ENCODE results near the gene SMC1B.
"Not testable (repeated sequence)": the region's sequence is repeated elsewhere in the genome, so short reads cannot be mapped to it uniquely, and the experiment has no call there.

SMC1B gene

DNA sequence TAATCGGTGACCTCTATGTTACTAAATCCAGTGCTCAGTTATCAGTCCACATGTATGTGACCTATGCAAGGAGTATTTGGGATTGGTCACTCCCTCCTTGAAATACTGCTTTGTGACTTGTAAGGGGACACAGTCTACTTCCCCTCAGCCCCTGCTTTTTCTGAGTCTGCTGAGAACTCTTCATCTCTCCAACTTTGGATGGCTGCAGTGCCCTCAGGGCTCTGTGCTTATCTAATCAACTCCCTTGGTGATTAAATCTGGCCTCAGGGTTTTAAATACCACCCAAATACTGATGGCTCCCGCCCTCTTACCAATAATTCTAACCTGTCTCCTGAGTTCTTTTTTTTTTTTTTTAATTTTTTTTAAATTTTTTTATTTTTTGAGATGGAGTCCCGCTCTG, 63.5 kb downstream of the SMC1B start:
- DNase-seq = no peak

DNA sequence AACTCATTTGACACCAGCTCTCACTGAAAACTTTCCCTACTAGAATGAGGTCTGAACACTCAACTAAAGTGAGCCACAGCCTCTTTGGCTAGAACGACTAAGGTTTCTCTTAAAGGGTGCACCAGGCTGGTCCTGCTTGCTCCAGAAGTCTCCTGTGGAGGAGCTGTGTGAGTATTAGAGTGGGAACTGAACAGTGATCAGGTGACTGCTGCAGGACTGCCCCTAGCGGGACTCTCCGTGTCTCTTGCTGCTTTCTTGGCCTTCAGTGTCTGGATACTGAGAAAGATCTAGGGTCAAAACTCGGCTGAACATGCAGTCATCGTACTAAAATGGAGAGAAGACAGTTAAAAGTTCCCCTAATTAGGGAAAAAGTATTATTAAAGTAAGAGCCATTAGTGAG, 69.1 kb downstream of the SMC1B start:
- DNase-seq = peak in 3 of 58 donors; percentile 8 to 26 (median 14)

DNA sequence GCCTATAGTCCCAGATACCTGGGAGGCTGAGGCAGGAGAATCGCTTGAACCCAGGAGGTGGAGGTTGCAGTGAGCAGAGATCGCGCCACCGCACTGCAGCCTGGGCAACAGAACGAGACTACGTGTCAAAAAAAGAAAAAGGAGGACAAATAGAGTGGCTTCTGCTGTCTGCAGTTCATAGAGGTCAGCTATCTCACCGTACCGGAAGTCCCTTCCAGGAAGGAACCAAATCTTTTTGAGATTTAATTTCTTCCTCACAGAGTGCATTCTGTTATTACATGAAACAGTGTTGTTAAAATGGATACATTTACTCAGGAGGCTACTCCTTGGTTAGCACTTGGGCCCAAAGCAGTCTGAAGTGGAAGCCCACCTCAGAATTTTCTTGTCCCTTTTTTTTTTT, 70.3 kb downstream of the SMC1B start:
- no peak for DNase-seq

DNA sequence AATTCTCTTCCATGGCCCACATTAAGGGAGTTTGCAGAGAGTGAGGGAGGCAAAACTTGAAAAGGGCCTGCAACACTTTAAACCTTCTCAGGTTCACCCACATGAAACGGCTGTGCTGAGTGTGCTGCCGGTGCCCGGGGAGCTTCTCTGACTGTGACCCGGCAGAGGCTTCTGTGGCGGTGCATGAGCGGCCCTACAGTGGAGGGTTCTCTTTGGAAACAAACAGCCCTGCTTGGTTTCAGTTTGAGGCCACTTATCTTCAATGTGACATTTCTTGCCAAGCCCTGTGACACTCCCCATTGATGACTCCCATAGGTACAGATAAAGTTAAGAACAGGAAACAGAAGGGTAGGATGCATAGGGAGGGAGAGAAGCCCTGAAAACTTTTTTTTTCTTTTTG, 71.9 kb downstream of the SMC1B start:
- DNase-seq = no peak

DNA sequence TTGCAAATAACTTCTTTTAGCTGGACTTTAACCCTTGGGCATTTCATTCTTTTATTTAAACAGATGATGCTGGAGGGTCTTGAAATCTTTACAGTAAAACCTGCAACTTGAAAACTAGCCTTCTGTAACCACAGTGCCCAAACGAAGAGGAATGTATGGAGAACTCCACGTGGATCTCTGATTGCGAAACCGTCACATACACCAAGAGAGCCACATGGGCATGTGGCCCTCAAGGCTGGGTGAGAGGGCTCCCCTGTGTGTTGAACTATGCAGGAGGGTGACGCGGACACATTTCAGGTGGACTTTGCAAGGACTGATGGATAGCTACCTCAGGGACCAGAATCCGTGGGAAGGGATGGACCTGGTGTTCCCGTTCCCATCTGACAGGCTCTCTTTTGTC, 73.1 kb downstream of the SMC1B start:
- DNase-seq = no peak

DNA sequence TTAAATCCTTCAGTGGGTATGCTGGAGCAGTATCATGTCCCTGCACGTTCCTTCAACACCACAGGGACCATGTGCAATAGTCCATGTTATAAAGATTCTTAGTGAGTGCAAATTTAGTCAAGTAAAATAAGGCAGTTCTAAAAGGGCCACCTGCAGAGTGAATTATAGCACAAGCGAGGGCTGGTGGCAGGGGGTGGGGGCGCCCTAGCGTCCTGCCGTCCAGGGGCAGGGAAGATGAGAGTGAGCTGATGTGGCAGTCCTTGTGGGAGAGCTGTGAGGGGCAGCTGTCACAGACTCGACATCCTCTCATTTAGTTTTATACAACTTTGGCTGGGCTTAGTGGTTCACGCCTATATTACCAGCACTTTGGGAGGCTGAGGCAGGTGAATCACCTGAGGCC, 74.6 kb downstream of the SMC1B start:
- DNase-seq = no peak

DNA sequence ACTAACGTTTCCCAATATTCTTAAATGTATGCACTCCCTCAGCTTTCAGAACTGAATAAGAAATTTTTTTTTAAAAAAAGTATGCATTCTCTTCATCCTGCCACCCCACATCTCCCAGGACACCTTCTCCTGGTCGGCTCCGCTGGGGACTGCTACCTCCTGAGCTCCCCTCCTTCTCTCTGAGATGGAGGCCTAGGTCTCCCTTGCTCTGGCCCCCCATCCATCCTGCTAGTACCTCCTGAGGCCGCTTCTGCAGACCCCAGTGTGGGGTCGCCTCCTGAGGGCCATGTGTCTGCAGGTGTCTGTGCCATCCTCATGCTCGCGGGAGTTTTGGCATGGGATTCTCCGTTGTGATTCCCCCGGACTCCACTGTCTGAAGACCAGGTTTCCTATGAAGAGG, 75.9 kb downstream of the SMC1B start:
- no peak for DNase-seq

DNA sequence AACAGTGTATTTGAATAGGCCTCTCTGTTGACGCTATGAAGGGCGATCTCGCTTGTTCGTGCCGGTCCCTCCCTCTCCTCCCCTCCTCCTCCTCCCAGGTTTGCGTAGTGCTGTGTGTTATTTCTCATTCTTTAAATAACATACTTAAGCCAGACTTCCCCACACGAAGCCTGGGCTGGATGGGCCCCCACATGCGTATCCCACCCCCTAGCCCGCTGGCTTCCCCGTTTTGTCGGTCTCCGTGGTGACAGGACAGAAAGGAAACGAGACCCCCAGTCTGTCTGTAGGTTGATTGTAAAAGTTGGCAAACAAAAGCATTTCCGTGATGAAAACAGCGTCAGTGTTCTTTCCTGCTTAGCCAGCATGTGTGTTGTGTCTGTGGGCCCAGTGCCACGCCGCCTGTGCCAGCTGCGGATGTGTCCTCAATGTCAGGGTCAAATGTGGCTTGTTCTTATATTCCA, 76.4 kb downstream of the SMC1B start:
- DNase-seq = peak in 27 of 58 donors; percentile 10 to 56 (median 27)

DNA sequence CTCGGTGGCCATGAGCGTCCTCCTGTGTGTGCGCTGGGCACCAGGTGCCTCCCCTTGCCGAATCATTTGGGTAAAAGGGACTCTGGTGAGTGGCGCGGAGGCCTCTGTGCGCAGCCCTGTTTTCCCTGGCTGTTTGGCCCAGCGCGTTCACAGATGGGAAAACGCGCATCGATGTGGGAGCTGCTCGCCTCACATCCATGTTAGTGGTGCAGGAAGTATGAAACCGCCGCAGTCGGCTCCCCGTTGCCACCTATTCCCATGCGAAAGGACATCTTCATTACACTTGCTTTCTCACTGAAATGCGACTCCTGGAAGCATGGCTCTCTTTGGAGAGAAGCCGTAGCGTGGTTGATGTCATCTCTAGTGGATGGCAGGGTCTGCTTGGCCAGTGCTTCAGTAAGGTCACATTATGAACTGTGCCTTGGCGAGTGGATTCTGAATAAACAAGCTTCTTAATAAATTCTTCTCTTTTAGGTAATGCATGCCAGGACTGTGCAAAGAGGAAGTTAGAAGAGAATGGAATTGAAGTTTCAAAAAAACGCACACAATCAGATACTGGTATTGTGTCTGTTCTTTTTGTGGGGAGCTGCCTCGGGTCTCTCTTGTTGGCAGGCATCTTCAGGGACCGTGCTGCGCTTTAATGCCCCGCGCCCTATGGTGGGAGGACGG, 77.4 kb downstream of the SMC1B start:
- no peak for DNase-seq

DNA sequence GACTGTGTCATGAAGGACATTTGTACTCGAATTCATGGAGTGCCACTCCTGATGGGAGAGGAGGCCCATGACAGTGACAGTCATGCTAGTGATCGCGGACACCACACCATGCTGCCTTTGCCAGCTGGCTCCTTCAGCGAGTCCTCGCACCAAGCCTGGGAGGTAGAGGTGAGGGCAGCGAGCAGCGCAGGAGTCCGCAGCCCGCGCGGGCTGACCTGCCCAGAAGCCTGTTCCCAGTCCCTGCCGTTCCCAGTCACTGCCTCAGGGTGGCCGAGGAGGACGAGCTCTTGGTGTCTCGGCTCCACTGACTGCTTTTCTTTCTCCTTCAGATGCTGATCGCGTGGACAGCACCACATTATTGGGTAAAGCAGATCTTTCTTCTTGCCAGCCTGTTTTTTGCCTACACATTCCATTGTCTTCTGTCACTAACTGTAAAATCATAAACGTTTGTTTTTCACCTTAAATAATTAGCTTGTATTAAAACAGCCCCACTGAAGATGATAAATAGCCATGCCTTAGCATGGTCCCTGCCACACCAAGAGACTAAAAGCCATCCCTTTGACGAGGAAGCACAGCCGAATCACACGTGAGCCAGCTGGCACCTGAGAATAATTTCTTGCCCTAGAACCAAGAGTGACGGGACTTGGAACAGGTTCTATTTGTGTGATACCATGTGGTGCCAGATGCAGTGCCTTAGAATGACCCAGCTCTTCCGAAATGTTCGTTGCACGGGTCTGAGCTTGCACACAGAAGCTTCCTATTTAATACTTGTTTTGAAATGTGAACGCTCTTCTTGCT, 78.2 kb downstream of the SMC1B start:
- DNase-seq = peak in 7 of 58 donors; percentile 24 to 57 (median 52)

DNA sequence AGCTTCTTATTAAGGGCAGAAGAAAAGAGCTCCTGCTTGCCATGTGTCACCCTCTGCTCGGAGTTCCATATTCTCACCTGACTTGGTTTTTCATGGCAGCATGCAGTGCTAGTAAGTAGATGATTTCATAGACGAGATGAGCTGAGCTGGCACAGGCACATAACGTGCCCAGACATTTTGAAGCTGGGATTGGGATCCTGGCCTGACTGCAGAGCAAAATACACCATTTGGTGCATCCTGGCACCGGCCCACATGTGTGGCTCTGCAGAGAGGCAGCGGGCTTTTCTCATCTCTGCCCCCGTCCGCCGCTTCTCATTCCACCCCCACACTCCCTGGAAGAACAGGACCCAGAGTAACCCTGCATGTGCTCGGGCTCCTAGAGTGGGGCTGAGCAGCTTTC, 78.9 kb downstream of the SMC1B start:
- peak in 30 of 58 donors; percentile 18 to 72 (median 44) for DNase-seq

DNA sequence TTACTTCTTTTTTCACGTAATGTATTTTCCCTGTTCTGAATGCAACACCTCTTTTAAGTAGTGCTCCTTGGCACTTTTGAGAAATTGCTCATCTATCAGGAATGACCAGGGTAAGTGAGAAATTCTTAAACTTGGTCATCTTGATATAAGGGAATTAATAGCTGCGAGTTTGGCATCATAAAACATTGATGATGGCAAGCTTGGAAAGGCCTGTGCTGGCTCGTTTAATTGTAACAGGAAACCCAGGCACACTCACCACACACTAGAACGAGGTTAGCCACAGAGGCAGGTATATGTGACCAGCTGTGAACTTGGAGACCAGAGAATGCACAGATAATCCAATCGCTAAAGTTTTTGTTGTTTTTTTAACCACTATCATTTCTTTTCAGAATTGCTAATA, 79.3 kb downstream of the SMC1B start:
- DNase-seq = no peak

DNA sequence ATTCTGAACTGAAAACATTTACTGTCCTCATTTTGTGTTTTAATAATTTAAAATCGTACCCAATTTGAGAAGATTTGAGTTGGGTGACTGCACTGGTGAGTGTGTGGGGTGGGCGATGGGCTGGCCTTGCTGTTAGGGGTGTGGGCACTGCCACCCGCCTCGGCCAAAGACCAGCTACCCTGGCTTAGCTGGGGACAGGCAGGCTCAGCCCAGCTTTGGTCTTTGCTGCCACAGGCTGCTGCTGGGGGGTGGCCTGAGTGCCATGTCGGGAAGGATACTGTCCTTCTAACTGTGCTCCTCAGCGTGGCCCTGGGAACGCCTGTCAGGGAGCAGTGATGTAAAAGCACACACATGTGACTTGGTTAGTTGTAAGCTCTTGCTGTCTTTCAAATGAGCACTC, 81.4 kb downstream of the SMC1B start:
- DNase-seq = no peak

DNA sequence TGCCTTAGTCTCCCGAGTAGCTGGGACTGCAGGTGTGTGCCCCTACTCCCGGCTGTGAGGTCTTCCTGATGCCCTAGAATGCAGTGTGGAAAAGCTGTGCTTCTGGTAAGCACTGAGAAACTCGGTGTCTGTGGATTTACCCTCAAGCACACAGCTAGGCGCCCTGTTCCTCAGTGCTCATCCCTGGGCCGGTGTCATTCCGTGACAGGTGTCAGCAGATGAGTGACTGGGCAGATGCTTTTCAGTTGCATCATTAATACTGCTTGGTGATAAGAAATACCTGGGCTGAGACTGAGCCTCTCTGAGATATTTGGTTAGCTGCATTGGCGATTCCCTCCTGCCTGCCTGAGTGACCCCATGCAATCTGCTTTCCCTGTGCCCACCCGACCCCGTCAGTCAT, 81.9 kb downstream of the SMC1B start:
- no peak for DNase-seq

DNA sequence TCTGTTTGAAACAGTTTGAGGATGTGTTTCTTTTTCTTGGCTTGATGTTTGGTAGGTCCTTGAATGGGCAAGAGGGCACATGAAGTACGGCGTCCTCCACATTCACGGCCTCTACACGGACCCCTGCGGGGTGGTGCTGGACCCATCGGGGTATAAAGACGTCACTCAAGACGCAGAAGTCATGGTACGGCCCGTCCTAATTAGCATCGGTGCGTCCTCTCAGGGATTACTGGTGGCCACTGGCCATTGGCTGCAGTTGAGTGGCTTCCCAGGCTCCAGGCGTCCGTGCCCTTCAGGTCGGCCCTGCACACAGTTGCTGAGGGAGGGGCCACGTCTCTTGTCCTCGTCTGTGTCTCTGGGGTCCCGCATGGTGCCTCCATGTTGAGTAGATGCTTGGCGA, 82.9 kb downstream of the SMC1B start:
- no peak for DNase-seq

DNA sequence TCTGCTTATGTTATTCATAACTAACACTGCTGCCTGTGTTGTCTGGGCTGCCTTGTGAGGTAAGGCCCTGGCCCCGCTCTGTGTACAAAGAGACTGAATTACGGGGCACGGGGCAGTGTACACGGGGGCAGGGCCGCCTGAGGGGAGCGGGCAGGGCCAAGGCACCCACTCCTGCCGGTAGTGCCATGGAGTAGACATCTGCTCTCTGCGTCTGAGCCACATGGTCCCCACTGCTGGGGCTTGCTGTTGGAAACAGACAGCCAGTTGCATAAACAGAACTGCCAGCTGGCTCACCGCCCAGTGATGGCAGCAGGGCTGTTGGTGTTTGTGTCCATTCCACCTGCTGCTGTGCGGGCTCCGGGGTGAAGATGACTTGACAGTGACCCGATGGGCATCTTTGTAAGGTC, 83.9 kb downstream of the SMC1B start:
- DNase-seq = peak in 49 of 58 donors; percentile 11 to 82 (median 43)

DNA sequence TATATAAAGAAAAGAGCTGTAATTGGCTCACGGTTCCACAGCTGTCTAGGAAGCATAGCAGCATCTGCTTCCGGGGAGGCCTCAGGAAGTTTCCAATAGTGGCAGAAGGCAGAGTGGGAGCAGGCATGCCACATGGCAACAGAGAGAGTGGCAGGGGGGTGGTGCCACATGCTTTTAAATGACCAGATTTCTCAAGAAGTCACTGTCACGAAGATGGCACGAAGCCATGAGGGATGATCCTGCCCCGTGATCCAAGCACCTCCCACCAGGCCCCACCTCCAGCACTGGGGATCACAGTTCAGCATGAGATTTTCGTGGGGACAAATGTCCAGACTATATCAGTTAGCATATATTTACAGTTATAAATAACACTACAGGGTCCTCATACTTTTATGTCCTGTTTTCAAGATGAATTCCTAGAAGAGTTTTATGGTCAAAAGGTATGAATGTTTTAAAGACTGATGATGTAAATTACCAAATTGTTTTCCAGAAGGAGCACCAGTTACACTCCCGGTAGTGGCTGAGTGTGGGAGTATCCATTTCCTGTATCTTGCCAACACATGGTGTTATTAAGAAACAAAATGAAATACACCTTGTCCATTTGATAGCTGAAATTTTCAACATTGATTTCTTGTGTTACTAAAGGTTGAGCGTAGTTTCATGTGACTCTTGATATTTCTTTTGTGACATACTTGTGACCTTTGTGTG, 84.4 kb downstream of the SMC1B start:
- DNase-seq = peak in 3 of 58 donors; percentile 16 to 39 (median 31)

DNA sequence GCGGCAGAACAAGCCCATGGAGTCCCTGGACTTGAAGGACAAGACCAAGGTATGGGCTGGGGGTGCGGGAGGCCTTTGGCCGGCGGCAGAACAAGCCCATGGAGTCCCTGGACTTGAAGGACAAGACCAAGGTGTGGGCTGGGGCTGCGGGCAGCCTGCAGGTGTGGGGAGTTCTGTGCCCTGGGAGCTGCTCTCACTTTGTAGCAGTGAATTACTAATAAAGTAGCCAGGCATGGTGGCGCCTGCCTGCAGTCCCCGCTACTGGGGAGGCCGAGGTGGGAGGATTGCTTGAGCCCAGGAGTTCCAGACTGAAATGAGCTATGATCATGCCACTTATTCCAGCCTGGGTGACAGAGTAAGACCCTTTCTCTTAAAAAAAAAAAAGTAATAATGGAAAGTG, 85.1 kb downstream of the SMC1B start:
- DNase-seq = not testable (repeated sequence)

DNA sequence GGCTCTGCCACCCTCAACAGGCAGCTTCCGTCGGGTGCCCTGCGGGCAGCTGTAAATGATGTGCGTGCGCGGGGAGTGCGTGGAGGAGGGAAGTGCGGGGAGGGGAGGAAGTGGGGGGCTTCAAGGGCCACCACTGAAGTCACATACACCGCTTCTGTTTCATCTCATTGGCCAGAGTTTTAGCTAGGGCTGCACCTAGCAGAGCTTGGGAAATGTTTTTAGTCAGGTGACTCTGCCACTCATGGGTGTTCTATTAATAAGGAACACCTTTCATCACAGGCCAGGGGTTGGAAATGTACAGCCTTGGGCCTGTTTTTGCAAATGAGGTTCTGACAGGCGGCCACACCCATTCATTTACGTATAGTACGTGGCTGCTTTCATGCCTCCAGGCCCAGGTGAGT, 89.1 kb downstream of the SMC1B start:
- no peak for DNase-seq

DNA sequence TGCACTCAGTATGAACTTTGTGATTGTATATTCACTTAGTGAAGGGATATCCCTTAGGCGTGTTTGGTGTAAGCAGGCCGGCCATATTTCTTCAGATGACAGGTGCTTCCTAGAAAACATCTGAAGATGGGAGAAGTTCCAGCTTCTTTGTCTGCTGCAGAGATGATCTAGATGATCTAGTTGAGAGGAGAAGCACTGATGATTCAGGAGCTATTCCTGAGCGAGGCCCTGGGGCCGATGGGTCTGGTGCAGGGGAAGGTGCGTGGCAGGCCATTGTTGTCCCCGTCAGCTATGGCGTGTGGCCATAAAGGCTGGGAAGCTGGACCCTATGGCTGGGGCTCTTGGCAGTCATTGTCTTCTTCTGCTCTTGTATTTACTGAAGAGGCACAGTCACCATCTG, 89.7 kb downstream of the SMC1B start:
- DNase-seq = no peak

DNA sequence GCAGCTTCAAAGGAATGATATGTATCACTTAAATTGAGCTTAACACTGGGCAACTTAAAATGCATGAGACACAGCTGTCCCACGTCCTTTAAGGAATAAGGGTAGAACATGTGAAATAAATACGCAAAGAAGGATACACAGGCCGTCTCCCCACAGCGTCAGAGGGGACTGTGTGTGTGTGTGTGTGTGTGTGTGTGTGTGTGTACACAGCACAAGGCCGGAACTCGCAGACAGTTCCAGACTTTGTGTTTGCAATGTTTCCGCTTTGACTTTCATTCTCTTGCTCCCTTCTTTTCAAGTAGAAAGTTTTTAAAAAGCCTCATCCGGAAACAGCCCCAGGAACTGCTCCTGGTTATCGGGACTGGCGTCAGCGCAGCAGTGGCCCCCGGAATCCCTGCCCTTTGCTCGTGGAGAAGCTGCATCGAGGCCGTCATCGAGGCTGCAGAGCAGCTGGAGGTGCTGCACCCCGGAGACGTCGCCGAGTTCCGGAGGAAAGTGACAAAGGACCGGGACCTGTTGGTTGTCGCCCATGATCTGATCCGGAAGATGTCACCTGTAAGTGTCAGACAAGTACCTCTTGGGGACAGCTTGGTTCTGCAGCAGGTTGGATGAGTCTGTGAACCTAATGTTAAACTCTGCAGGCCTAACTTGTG, 90.4 kb downstream of the SMC1B start:
- DNase-seq = no peak

DNA sequence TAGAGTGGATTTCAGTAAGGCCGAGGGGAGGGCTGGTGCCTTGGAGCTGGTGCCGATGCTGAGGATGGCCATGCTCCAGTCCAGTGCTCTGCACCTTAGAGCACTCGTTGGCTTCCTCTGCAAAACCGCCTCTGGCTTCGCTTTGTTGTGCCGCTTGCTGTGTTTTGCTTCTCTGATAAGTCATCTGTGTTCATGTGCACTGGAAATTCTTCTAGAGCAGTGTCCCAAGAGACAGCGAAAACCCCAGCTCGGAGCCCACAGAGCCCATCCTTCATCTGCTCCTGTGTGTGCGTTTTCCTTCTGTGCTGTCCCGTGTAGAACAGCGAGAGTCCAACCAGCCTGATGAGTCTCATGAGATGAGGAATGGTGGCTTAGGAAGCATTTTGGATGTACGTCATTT, 91.6 kb downstream of the SMC1B start:
- no peak for DNase-seq

Measured in anterior cingulate cortex (tissue), 58 donors.